ENCODE data around the gene ELMO1.

GRCh38 chr7:37160656-37161055 lies 288.0 kb downstream of the ELMO1 start:
- TF ChIP-seq CTCF (IDR thresholded peaks at IDR 0.05 in 8 of 11, conservative IDR thresholded peaks at IDR 0.05 in 3 of 11): no peak
- no peak for TF ChIP-seq POLR2A (IDR thresholded peaks at IDR 0.05)
- TF ChIP-seq POLR2AphosphoS5 (IDR thresholded peaks at IDR 0.05): peak in 1 of 3 donors; percentile 23

All from spleen (tissue), 7 donors.